ENCODE data around the gene CCNG2. TPM values are rescaled to one million over a fixed set of nuclear protein-coding genes. Genes with fewer than 3 reads are reported as not detected.

Gene CCNG2
- total and polyA plus RNA-seq, 8 donors: 4.7 to 30.2 (median 9.6) TPM

- Histone ChIP-seq H3K4me1 (peaks cover 0 to 4% (median 0%) of the 10 kb centered on the region in 3 donors), H3K27me3 (no peaks in the 10 kb centered on the region), H3K9me3 (no peaks in the 10 kb centered on the region), H3K27ac (no peak overlapping the region), H3K4me3 (no peak overlapping the region), H3K36me3 (peaks cover 0 to 15% (median 3%) of the 10 kb centered on the region in 3 donors)
- intact Hi-C loops (cut with DNase I): no loop called here
- no peak for FAIRE-seq
- no peak for TF ChIP-seq CTCF (IDR thresholded peaks at IDR 0.05)
- no peak for ATAC-seq
- WGBS, 2 donors: 40 to 45% methylated on average over 3 of the region's 3 CpGs
- no peak for DNase-seq
These were observed 12.5 kb downstream of the CCNG2 start for GRCh38 chr4:77169481-77169880.

GRCh38 chr4:77170926-77171325 is 13.9 kb downstream of the CCNG2 start:
- Histone ChIP-seq H3K27ac (no peak overlapping the region), H3K4me1 (no peaks in the 10 kb centered on the region), H3K9me3 (no peaks in the 10 kb centered on the region), H3K27me3 (no peaks in the 10 kb centered on the region), H3K4me3 (no peak overlapping the region), H3K36me3 (peaks cover 0 to 2% (median 0%) of the 10 kb centered on the region in 3 donors)
- ATAC-seq (no peak), FAIRE-seq (no peak), DNase-seq (no peak)
- WGBS, 2 donors: 94 to 96% methylated on average over 4 of the region's 4 CpGs
- no peak for TF ChIP-seq CTCF (IDR thresholded peaks at IDR 0.05)
- intact Hi-C loops (cut with DNase I): no loop called here

GRCh38 chr4:77172336-77172735 is 15.3 kb downstream of the CCNG2 start:
- Histone ChIP-seq H3K4me3 (no peak overlapping the region), H3K4me1 (no peaks in the 10 kb centered on the region), H3K36me3 (no peaks in the 10 kb centered on the region), H3K27me3 (no peaks in the 10 kb centered on the region), H3K9me3 (no peaks in the 10 kb centered on the region), H3K27ac (no peak overlapping the region)
- ATAC-seq (no peak), FAIRE-seq (no peak), DNase-seq (no peak)
- TF ChIP-seq CTCF (IDR thresholded peaks at IDR 0.05): no peak
- intact Hi-C loops (cut with DNase I): no loop called here
- 80 to 82% methylated on average over 3 of the region's 3 CpGs for WGBS, 2 donors

GRCh38 chr4:77174426-77174825 is 17.4 kb downstream of the CCNG2 start:
- no peaks in the 10 kb centered on the region for H3K4me1 ChIP-seq
- WGBS, 2 donors: 67 to 73% methylated on average over 3 of the region's 3 CpGs

More at GRCh38 chr4:77174426-77174825, 17.4 kb downstream of the CCNG2 start:
- intact Hi-C loops (cut with DNase I): no loop called here
- ATAC-seq: no peak
- H3K4me3 ChIP-seq: no peak overlapping the region
- H3K36me3 ChIP-seq: no peaks in the 10 kb centered on the region
- H3K9me3 ChIP-seq: no peaks in the 10 kb centered on the region
- no peak overlapping the region for H3K27ac ChIP-seq
- DNase-seq: no peak
- no peak for TF ChIP-seq CTCF (IDR thresholded peaks at IDR 0.05)
- no peaks in the 10 kb centered on the region for H3K27me3 ChIP-seq
- no peak for FAIRE-seq

All from pancreas (tissue), 10 donors.